ENCODE results near the gene CLRN1. TPM values are rescaled to one million over a fixed set of nuclear protein-coding genes. Genes with fewer than 3 reads are reported as not detected.

CLRN1 gene
- total and polyA plus RNA-seq, 2 experiments from 2014 or later = 0.45 to 0.69 TPM

- no peak for TF ChIP-seq REST (IDR thresholded peaks at IDR 0.05; ENCODE audit: unreplicated experiment)
- TF ChIP-seq CREB1 (CRISPR knock-in tag; IDR thresholded peaks at IDR 0.05; ENCODE audit: low read depth) = no peak
- TF ChIP-seq EZH2phosphoT487 (IDR thresholded peaks at IDR 0.05; ENCODE audit: unreplicated experiment) = no peak
- TF ChIP-seq STAT1 (IDR thresholded peaks at IDR 0.05; ENCODE audit: unreplicated experiment) = no peak
- TF ChIP-seq CTCF (conservative IDR thresholded peaks at IDR 0.05; ENCODE audit: low read depth in 2 of 2) = no peak
- no peak for TF ChIP-seq EZH2 (IDR thresholded peaks at IDR 0.05; ENCODE audit: low read depth, unreplicated experiment)
- no peak for TF ChIP-seq POLR2AphosphoS5 (IDR thresholded peaks at IDR 0.05; ENCODE audit: low read depth)
- no peak for TF ChIP-seq ZNF331 (CRISPR knock-in tag; IDR thresholded peaks at IDR 0.05; ENCODE audit: low read depth)
Measured at GRCh38 chr3:150945226-150946032, 27.1 kb downstream of the CLRN1 start (continued).

- TF ChIP-seq ZNF114 (CRISPR knock-in tag; IDR thresholded peaks at IDR 0.05) (no peak), CREB1 (CRISPR knock-in tag; IDR thresholded peaks at IDR 0.05; ENCODE audit: low read depth) (no peak), ETS1 (IDR thresholded peaks at IDR 0.05) (no peak), STAT1 (IDR thresholded peaks at IDR 0.05; ENCODE audit: unreplicated experiment) (no peak), REST (IDR thresholded peaks at IDR 0.05; ENCODE audit: unreplicated experiment) (no peak), JUNB (IDR thresholded peaks at IDR 0.05; ENCODE audit: unreplicated experiment) (no peak), EZH2 (IDR thresholded peaks at IDR 0.05; ENCODE audit: low read depth, unreplicated experiment) (no peak), ZNF331 (CRISPR knock-in tag; IDR thresholded peaks at IDR 0.05; ENCODE audit: low read depth) (no peak), NANOG (IDR thresholded peaks at IDR 0.05; ENCODE audit: borderline replicate concordance) (no peak)
- no peaks in the 10 kb centered on the region; the same call in 2 of the 3 replicates for H3K4me1 Mint-ChIP-seq
- ATAC-seq (no peak), DNase-seq (ENCODE audit: low spot score) (no peak)
- H3K4me3 Mint-ChIP-seq = no peak overlapping the region
- H3K4me3 ChIP-seq = no peak overlapping the region
- H2AFZ ChIP-seq = no peak overlapping the region
- no peak overlapping the region for H3K27ac ChIP-seq (ENCODE audit: low read depth)
- peaks cover 2% of the 10 kb centered on the region; the same call in 1 of the 3 replicates for H3K36me3 Mint-ChIP-seq (ENCODE audit: low read depth)
- H4K20me1 ChIP-seq (replicated peaks; ENCODE audit: insufficient read depth) = no peaks in the 10 kb centered on the region
- H3K4me1 ChIP-seq (ENCODE audit: insufficient read depth) = no peaks in the 10 kb centered on the region
- H3K79me2 ChIP-seq (replicated peaks; ENCODE audit: insufficient read depth) = no peaks in the 10 kb centered on the region
- no peaks in the 10 kb centered on the region for H3K36me3 ChIP-seq (ENCODE audit: insufficient read depth)
- no peak overlapping the region for H3K27ac Mint-ChIP-seq
- no peaks in the 10 kb centered on the region for H3K27me3 ChIP-seq (ENCODE audit: insufficient read depth)
- H3K4me2 ChIP-seq = no peak overlapping the region
- H3F3A ChIP-seq (replicated peaks; ENCODE audit: low read depth) = no peaks in the 10 kb centered on the region
- peaks cover 7% of the 10 kb centered on the region for H3K9me3 Mint-ChIP-seq
- H3K27me3 Mint-ChIP-seq (ENCODE audit: insufficient read depth, low read depth, poor library complexity) = peaks cover 2% of the 10 kb centered on the region
- no peaks in the 10 kb centered on the region for H3K9me2 ChIP-seq (ENCODE audit: insufficient read depth)
Measured at GRCh38 chr3:150942221-150942620, 30.3 kb downstream of the CLRN1 start.
